M059J (cell line): ENCODE data around the gene ABI3. TPM values are rescaled to one million over a fixed set of nuclear protein-coding genes. Genes with fewer than 3 reads are reported as not detected.

Experiments
- DNase-seq: peaks from one replicate; pipeline ENCODE4 v3.0.0-alpha.2; 2012; ENCODE audit warnings: low read depth
- total RNA-seq: library from RNA; depleted of rRNA; stranded (reverse); fragments of >200 nt; shearing (Covaris generic); gene quantifications from 2 replicates; pipeline ENCODE4 v1.2.3, GENCODE V29; 2014

Gene ABI3
- total RNA-seq, 1 experiment from 2014 or later = 0.12 TPM

DNA sequence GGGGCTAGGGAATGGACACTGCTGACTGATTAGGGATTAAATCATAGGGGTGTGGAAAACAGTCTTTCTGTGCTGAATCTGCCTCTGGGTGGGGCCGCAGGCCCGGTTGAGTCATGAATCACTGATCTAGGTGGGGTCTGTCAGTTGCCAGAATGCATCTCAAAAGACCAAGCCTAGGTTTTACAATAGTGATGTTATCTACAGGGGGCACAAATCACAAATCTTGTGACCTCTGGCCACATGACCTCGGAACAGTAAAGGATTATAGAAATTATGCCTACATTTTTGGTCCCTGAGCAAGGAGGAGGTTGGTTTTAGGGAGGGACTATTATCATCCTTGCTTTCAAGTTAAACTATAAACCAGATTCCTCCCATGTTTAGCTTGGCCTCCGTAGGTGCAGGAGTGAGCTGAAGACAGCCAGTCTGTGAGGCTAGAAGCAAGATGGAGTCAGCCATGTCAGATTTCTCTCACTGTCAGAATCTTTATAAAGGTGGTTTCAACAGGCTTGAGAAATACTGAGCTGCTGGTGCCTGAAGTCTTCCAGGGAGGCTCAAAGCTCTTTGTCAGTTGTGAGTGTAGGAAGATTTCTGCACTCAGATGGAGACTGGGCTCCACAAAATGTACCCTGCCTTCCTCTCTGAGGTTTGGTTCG, 13.0 kb upstream of the ABI3 start:
- DNase-seq = peak; percentile 15

GRCh38 chr17:49198211-49198610, 12.3 kb upstream of the ABI3 start:
- no peak for DNase-seq

- no peak for DNase-seq
Measured at GRCh38 chr17:49200423-49201083, 10.0 kb upstream of the ABI3 start.

GRCh38 chr17:49201481-49201927, 9.0 kb upstream of the ABI3 start:
- DNase-seq = peak; percentile 57

GRCh38 chr17:49203796-49204195, 6.7 kb upstream of the ABI3 start:
- no peak for DNase-seq

- no peak for DNase-seq
Measured at GRCh38 chr17:49204516-49204915, 6.0 kb upstream of the ABI3 start.

- DNase-seq = peak; percentile 57
Measured at GRCh38 chr17:49209061-49209571, 1.4 kb upstream of the ABI3 start.

DNA sequence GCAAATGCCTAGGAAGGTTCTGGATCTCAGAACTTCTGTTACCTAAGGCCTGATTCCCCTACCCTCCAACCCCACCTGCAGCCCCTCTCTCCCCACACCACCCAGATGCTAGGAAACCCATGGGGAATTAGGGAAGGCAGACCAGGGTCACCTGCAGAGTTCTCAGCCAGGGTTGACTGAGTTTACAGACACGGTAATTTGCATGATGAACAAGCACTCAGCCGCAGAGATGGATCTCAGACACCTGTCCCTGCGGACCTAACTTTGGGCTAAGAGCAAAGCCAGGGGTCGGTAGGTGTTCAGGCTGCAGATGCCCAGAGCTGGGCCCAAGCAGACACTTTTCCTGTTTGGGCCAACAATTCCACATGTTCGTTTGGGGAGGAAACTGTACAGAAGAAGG, 2.9 kb downstream of the ABI3 start:
- DNase-seq = no peak

DNA sequence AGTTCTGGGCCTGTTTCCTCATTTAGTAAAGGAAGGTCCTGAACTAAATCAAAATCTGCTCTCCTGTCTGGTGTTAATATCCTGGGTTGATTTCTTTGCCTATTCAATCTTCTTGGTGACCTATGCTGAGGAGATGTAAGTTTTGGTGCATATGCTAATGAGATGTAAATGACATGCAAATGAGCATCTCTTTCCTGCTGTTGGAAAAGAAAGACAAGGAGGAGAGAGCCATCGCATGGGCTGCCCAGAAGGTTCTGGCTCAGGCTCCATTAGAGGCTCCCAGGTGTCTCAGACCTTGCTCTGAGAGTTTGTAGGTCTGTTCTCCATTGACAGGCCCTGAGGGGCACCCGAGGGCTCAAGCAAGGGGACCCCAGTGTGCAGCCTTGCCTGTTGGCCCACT, 3.3 kb downstream of the ABI3 start:
- no peak for DNase-seq

DNA sequence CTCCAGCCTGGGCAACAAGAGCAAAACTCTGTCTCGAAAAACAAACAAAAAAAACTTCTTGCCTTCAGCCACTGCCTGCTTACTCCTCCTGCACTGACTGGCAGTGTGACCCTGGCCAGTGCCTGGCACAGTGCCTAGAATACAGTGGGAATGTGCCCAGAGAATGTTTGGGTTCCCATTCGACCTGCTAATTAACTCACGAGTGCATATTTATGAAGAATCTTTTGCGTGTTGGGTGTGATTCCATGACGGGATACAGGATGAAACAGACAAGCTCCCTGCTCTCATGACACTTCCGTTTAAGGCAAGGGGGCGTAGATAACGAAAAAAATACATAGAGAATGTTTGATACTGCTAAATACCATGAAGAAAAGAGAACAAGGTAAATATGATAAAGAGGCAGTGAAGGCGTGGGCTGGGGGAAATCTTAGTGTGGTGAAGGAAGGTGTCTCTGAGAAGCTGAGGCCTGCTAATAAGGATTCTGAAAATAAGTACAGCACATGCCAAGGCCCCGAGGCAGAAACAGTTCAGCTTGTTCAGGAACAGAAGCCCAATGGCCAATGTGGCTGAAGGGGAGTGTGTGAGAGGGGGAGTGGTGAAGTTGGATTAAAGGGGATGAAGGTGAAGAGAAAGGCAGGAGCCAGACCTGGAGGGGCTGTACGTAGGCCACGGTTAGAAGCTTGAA, 4.3 kb downstream of the ABI3 start:
- peak; percentile 57 for DNase-seq

DNA sequence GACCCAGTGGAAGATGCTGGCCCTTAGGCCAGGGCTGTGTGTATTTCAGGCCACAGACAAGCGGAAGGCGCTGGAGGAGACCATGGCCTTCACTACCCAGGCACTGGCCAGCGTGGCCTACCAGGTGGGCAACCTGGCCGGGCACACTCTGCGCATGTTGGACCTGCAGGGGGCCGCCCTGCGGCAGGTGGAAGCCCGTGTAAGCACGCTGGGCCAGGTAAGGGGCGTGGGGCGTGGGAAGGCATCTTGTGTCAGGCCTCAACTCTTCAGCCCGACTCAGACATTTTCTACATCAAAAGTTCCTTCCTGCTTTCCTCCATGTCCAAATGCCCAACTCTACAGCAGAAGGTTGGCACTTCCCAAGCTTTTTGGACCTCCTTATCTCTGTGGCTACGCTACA, 6.0 kb downstream of the ABI3 start:
- DNase-seq = no peak

DNA sequence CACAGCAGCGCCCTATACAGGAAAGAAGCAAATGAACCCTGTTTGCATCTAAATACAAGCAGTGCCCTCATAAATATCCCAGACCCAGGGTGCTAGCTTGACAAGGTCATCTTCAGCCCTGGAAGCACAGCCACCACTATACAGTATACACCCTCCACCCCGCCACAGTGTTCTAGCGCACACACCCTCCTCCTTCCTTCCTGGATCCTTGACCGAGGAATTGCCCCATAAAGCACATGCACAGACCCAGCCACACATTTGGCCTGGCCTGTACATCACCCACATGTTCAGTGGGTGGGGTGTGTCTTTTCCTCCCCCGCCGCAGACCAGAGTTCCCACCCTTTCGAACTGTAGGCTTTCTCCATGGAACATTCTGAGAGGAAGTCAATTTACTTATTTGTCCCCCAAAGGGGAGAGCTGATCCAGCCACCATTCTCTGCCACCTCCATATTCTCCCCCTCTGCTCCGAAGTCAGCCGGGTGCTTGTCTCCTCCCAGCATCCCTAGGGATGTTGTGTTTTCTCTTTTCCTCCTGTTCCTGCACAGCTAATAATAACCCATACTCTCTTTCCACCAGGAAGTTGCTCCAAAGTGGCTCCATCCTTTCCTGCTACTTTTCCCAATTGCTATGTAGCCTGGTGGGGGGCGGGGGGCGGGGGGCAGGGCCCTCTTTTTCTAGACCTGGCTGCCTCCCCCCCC, 6.6 kb downstream of the ABI3 start:
- DNase-seq = no peak

- DNase-seq = no peak
Measured at GRCh38 chr17:49217651-49218413, 7.3 kb downstream of the ABI3 start.

- no peak for DNase-seq
Measured at GRCh38 chr17:49218941-49219913, 8.7 kb downstream of the ABI3 start.

GRCh38 chr17:49219987-49220386, 9.5 kb downstream of the ABI3 start:
- no peak for DNase-seq

DNA sequence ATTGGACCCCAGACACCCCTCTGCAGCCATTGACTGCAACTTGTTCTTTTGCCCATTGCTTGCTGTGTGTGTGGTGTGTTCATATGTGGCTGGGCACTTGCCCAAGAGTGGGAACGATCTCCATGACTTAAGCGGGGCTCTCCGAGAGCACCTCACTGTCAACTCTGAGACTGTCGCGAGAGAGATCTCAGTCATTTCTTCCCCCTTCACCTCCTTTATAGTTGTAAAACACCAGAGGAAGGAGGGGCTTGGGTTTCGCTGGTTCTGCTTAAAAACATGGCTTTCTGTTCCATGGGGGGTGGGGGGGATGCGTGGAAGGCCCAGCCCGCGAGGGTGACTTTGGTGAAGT, 12.6 kb downstream of the ABI3 start:
- DNase-seq = no peak

GRCh38 chr17:49223517-49224197, 13.2 kb downstream of the ABI3 start:
- DNase-seq = peak; percentile 27

DNA sequence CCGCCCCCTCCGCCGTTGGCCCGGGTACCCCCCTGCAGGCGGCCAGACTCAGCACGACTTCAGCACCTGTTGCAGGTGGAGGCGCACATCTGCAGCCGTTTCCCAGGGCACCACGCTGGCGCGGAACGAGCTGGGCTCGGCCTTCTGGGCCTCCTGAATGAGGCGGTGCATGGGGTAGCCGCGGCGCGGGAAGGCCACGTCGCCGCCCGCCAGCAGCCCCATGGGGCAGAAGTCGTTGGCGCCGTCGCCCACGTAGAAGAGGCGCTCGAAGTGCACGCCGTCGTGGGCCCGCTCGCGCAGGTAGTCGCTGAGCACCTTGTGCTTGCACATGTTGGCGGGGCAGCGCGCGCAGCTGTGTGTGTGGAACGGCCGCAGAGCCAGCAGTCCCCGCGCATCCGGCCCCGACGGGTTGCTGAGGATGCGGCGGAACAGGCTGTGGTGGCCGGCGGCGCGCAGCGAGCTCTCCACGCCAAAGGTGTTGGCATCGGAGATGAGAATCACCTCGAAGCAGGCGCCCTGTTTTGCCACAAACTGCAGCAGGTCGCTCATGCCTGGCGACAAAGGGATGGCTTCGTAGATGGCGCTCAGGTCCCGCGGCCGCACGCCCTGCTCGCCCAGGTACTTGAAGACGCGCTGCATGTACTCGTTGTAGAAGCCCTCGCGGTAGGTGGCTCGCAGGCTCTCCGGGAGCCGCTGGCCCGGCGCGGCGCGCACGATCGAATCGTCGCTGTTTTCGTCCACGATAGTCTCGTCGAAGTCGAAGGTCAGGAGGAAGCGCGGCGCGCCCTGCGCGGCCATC, 13.9 kb downstream of the ABI3 start:
- DNase-seq = no peak

GRCh38 chr17:49224997-49225337, 14.5 kb downstream of the ABI3 start:
- DNase-seq = no peak
